ENCODE results near the gene CIAO3. TPM values are rescaled to one million over a fixed set of nuclear protein-coding genes. Genes with fewer than 3 reads are reported as not detected.

Gene CIAO3
- total and polyA plus RNA-seq, 2 donors (not counting 1 experiment from before 2014, with no cell fraction given): 59.4 to 68.4 TPM

GRCh38 chr16:695355-696089 is 45.3 kb downstream of the CIAO3 start:
- H3K4me3 ChIP-seq (ENCODE audit: control extremely low read depth in 1 of 5, extremely low read depth in 1 of 5, insufficient read depth in 1 of 5, low read depth in 2 of 5, low read length in 4 of 5): peak overlapping the region; percentile 12 to 67 (median 55)
- DNase-seq (peak; percentile 70), ATAC-seq (ENCODE audit: low read depth) (peak; percentile 76)
- H4K20me1 ChIP-seq (ENCODE audit: control insufficient read depth, insufficient read depth, low read length, poor library complexity, severe bottlenecking): no peaks in the 10 kb centered on the region
- WGBS (ENCODE audit: insufficient coverage): 4% methylated on average over 71 of the region's 71 CpGs
- no peak overlapping the region for H3K27ac ChIP-seq (ENCODE audit: low read length in 2 of 2)
- peak overlapping the region; percentile 96 for H3K4me2 ChIP-seq (replicated peaks; ENCODE audit: low read depth, low read length, poor library complexity, severe bottlenecking)
- H3K9me3 ChIP-seq (ENCODE audit: control extremely low read depth in 1 of 3, control insufficient read depth in 2 of 3, insufficient read depth in 1 of 3, low read length in 2 of 3): peaks cover 0 to 38% (median 0%) of the 10 kb centered on the region in 3 donors
- peaks cover 0 to 59% (median 25%) of the 10 kb centered on the region in 4 experiments for H3K27me3 ChIP-seq (replicated peaks in 1 of 4; ENCODE audit: control extremely low read depth in 1 of 4, control insufficient read depth in 3 of 4, insufficient read depth in 4 of 4, low read length in 3 of 4)
- no peak for TF ChIP-seq CTCF (IDR thresholded peaks at IDR 0.05)
- TF ChIP-seq EZH2 (IDR thresholded peaks at IDR 0.05; ENCODE audit: borderline replicate concordance, insufficient read depth, low read depth, low read length, poor library complexity, severe bottlenecking): no peak
- H3K36me3 ChIP-seq (replicated peaks in 1 of 2; ENCODE audit: control extremely low read depth in 1 of 2, control insufficient read depth in 1 of 2, extremely low read depth in 1 of 2, insufficient read depth in 2 of 2, low read length in 1 of 2): no peaks in the 10 kb centered on the region
- Mint-ChIP-seq H3K4me3 (peak overlapping the region; percentile 87), H3K9me3 (ENCODE audit: insufficient read depth) (no peaks in the 10 kb centered on the region), H3K4me1 (peaks cover 16% of the 10 kb centered on the region), H3K27me3 (peaks cover 17% of the 10 kb centered on the region), H3K27ac (peak overlapping the region; percentile 65)
- ChIA-PET POLR2A (interaction anchor here (1.0 kb wide), 1 partner anchor 59 kb away, joined by 3 read pairs; the partner anchor contains the start of gene METTL26), CTCF (no interaction called here)
- H3K9ac ChIP-seq (ENCODE audit: low read length): peak overlapping the region; percentile 73
- no peaks in the 10 kb centered on the region for H3K79me2 ChIP-seq (ENCODE audit: control insufficient read depth, insufficient read depth, low read length)
- H2AFZ ChIP-seq (ENCODE audit: insufficient read depth, low read depth, low read length, poor library complexity, severe bottlenecking): peak overlapping the region; percentile 71
- peaks cover 30 to 38% of the 10 kb centered on the region in 2 donors for H3K4me1 ChIP-seq (ENCODE audit: control insufficient read depth in 2 of 2, insufficient read depth in 2 of 2, low read length in 2 of 2)
- intact Hi-C loops (cut with micrococcal nuclease): no loop called here

GRCh38 chr16:694863-695354 is 45.9 kb downstream of the CIAO3 start:
- ChIA-PET POLR2A (interaction anchor here (1.0 kb wide), 1 partner anchor 59 kb away, joined by 3 read pairs; the partner anchor contains the start of gene METTL26), CTCF (no interaction called here)
- ATAC-seq (ENCODE audit: low read depth): no peak
- Histone ChIP-seq H3K4me1 (ENCODE audit: control insufficient read depth in 2 of 2, insufficient read depth in 2 of 2, low read length in 2 of 2) (peaks cover 27 to 38% of the 10 kb centered on the region in 2 donors), H3K4me2 (replicated peaks; ENCODE audit: low read depth, low read length, poor library complexity, severe bottlenecking) (peak overlapping the region; percentile 96), H3K4me3 (ENCODE audit: control extremely low read depth in 1 of 5, extremely low read depth in 1 of 5, insufficient read depth in 1 of 5, low read depth in 2 of 5, low read length in 4 of 5) (peak overlapping the region in 4 of 5 experiments; percentile 40 to 58 (median 52)), H3K9ac (ENCODE audit: low read length) (peak overlapping the region; percentile 58), H3K27ac (ENCODE audit: low read length in 2 of 2) (no peak overlapping the region), H4K20me1 (ENCODE audit: control insufficient read depth, insufficient read depth, low read length, poor library complexity, severe bottlenecking) (no peaks in the 10 kb centered on the region), H2AFZ (ENCODE audit: insufficient read depth, low read depth, low read length, poor library complexity, severe bottlenecking) (peak overlapping the region; percentile 33), H3K27me3 (replicated peaks in 1 of 4; ENCODE audit: control extremely low read depth in 1 of 4, control insufficient read depth in 3 of 4, insufficient read depth in 4 of 4, low read length in 3 of 4) (peaks cover 0 to 53% (median 20%) of the 10 kb centered on the region in 4 experiments), H3K79me2 (ENCODE audit: control insufficient read depth, insufficient read depth, low read length) (peaks cover under 1% of the 10 kb centered on the region), H3K36me3 (replicated peaks in 1 of 2; ENCODE audit: control extremely low read depth in 1 of 2, control insufficient read depth in 1 of 2, extremely low read depth in 1 of 2, insufficient read depth in 2 of 2, low read length in 1 of 2) (no peaks in the 10 kb centered on the region), H3K9me3 (ENCODE audit: control extremely low read depth in 1 of 3, control insufficient read depth in 2 of 3, insufficient read depth in 1 of 3, low read length in 2 of 3) (peaks cover 0 to 34% (median 0%) of the 10 kb centered on the region in 3 donors)
- Mint-ChIP-seq H3K27ac (no peak overlapping the region), H3K4me1 (peaks cover 20% of the 10 kb centered on the region), H3K4me3 (peak overlapping the region; percentile 41), H3K9me3 (ENCODE audit: insufficient read depth) (no peaks in the 10 kb centered on the region), H3K27me3 (peaks cover 17% of the 10 kb centered on the region)
- WGBS (ENCODE audit: insufficient coverage): 0% methylated on average over 23 of the region's 37 CpGs
- DNase-seq: peak; percentile 44
- intact Hi-C loops (cut with micrococcal nuclease): no loop called here
- TF ChIP-seq CTCF (IDR thresholded peaks at IDR 0.05): no peak
- TF ChIP-seq EZH2 (IDR thresholded peaks at IDR 0.05; ENCODE audit: borderline replicate concordance, insufficient read depth, low read depth, low read length, poor library complexity, severe bottlenecking): no peak
